Activated CD8-positive, alpha-beta T cell treated with anti-CD3 and anti-CD28 coated beads for 36 hours (primary cell): ENCODE measurements around the gene MID2. TPM values are rescaled to one million over a fixed set of nuclear protein-coding genes. Genes with fewer than 3 reads are reported as not detected.

Experiments
- ATAC-seq: fragments of 200-7000 bp; cut with Tn5 transposase; one replicate; pipeline ENCODE4 v1.10.0; 2021; ENCODE audit warnings: mild to moderate bottlenecking, moderate library complexity
- CTCF ChIA-PET: fragments of 350-600 bp; sonication (Branson Sonifier 250); formaldehyde crosslinking; loops from one replicate; lab custom pipeline; 2021; ENCODE audit warnings: antibody characterized with exemption; lab: Charles Lee
- POLR2A ChIA-PET: fragments of 350-600 bp; sonication (Branson Sonifier 250); formaldehyde crosslinking; loops from one replicate; lab custom pipeline; 2021; ENCODE audit warnings: antibody characterized with exemption; lab: Charles Lee
- DNase-seq: peaks from one replicate; pipeline ENCODE4 v3.0.0-alpha.2; 2020
- H3K27ac Mint-ChIP-seq: one replicate; pipeline ENCODE4 v1.8.0; 2021; ENCODE audit warnings: mild to moderate bottlenecking, mixed read lengths
- H3K27me3 Mint-ChIP-seq: one replicate; pipeline ENCODE4 v1.8.0; 2021; ENCODE audit warnings: mixed read lengths
- H3K36me3 Mint-ChIP-seq: one replicate; pipeline ENCODE4 v1.8.0; 2021; ENCODE audit warnings: low read depth, mixed read lengths
- H3K4me1 Mint-ChIP-seq: one replicate; pipeline ENCODE4 v1.8.0; 2021; ENCODE audit warnings: low read depth, mixed read lengths
- H3K4me3 Mint-ChIP-seq: one replicate; pipeline ENCODE4 v1.8.0; 2021; ENCODE audit warnings: mild to moderate bottlenecking, moderate library complexity, mixed read lengths
- H3K9me3 Mint-ChIP-seq: one replicate; pipeline ENCODE4 v1.8.0; 2021; ENCODE audit warnings: mixed read lengths
- CTCF ChIP-seq: fragments of 200-600 bp; IDR thresholded peaks from one replicate; pipeline ENCODE4 v1.8.0; 2022; ENCODE audit warnings: antibody characterized with exemption, mild to moderate bottlenecking
- intact Hi-C: fragments of 100-400 bp; cut with micrococcal nuclease; formaldehyde crosslinking; loops from one replicate; pipeline ENCODE4 v1.10.0; 2022
- total RNA-seq, 2 experiments: library from RNA; stranded (reverse); gene quantifications; one replicate each; pipeline ENCODE4 v1.2.3, GENCODE V29; 2021

Gene MID2
- total RNA-seq, 2 experiments from 2014 or later = 6.6 to 7.4 TPM

GRCh38 chrX:107970073-107970472 is 144.4 kb downstream of the MID2 start:
- intact Hi-C loops = no loop called here
- Mint-ChIP-seq H3K9me3 (no peaks in the 10 kb centered on the region), H3K36me3 (no peaks in the 10 kb centered on the region), H3K27ac (no peak overlapping the region), H3K4me3 (no peak overlapping the region), H3K4me1 (no peaks in the 10 kb centered on the region), H3K27me3 (no peaks in the 10 kb centered on the region)
- ATAC-seq (no peak), DNase-seq (no peak)
- no peak for TF ChIP-seq CTCF
- ChIA-PET CTCF (no interaction called here), POLR2A (no interaction called here)

GRCh38 chrX:107971636-107972035 is 146.0 kb downstream of the MID2 start:
- no peak overlapping the region for H3K4me3 Mint-ChIP-seq
- no peaks in the 10 kb centered on the region for H3K27me3 Mint-ChIP-seq
- POLR2A ChIA-PET = no interaction called here
- no peaks in the 10 kb centered on the region for H3K36me3 Mint-ChIP-seq
- ATAC-seq = no peak
- no peak for TF ChIP-seq CTCF
- H3K27ac Mint-ChIP-seq = no peak overlapping the region
- H3K4me1 Mint-ChIP-seq = no peaks in the 10 kb centered on the region
- DNase-seq = no peak
- CTCF ChIA-PET = no interaction called here
- intact Hi-C loops = no loop called here
- H3K9me3 Mint-ChIP-seq = no peaks in the 10 kb centered on the region

Other genes starting within 250 kb of the MID2 start
- 100 to 1,000 TPM; 122 to 131 TPM for gene PRPS1, start 197.4 kb upstream of the MID2 start, total RNA-seq
- 10 to 100 TPM; 47.2 to 50.5 TPM for gene TSC22D3, start 50.1 kb upstream of the MID2 start, total RNA-seq
- not detected for gene NCBP2L, start 48.1 kb upstream of the MID2 start, total RNA-seq
- not detected for gene TEX13B, start 156.5 kb downstream of the MID2 start, total RNA-seq
- gene VSIG1, start 219.2 kb downstream of the MID2 start, total RNA-seq = 1 to 10 TPM in 1 of 2 experiments, under 1 TPM in 1; 0.61 to 1.2 TPM